ENCODE data around the gene COQ9.

COQ9 gene

DNA sequence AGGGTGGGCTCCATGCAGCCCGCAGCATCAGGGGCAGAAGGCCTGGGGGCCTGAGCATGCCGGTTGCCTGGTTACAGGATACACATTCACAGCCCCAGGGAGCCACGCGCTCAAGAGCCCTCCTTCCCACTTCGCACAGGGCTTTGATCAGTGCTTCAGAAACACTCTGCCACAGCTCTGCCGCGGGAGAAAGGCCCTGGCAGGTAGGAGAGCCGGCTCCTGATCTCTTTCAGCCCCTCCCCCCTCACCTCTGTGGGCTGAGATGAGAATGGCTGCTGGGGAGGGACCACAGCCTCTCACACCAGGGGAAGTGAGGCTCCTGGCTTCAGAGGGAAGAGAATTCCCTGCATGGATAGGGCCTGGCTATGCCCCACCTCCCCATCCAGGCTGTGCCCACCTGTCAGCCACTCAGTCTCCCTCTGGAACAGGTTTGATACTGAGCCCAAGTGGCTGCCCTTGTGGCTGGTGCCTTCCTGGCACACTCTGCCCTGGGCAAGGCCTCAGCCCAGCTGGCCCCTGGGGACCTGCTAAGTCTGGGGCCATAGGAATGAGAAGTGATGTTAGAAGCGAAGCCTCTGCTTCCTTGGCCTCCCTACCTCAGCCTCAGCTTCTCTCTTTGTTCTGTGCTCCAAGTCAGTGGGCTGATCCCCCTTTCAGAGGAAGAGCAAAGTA is 30.4 kb downstream of the COQ9 start:
- DNase-seq = no peak
- H3K9ac ChIP-seq (ENCODE audit: low read depth, low read length) = no peak overlapping the region

DNA sequence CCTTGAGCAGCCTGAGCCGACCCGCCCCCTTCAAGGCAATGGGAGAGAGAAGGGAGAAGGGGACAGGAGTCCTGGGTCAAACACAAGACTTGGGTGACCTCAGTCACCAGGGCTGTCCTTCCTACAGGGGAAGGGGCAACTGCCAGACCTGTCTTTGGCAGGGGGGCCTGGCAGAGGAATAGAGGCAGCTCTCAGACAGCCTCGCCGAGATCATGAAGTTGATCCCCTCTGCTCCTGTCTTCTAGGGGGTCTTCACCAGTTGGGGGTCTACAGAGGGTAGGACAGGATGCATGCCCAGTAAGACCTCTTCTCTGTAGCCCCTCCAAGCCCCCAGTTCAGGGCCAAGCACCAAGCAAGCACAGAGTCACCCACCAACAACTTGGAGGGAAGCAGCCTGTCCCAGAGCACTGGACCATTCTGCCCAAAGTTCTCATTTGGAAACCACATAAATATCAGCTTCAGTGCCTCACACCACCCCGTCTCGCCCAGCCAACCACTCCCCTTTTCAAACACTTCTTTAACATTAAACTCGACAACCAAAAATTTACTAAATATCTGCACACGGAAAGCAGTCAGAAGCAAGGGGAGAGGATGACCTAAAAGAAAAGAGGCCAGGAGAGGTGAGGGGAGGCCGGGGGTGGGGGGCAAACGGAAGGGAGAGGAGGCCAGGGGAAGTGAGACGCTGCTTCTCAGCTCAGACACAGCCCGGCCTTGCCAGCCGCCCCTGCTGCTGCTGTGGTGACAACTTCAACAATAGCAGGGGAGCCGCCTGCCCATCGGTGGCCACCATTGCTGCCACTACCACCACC is 31.3 kb downstream of the COQ9 start:
- TF ChIP-seq, protein P1, sequence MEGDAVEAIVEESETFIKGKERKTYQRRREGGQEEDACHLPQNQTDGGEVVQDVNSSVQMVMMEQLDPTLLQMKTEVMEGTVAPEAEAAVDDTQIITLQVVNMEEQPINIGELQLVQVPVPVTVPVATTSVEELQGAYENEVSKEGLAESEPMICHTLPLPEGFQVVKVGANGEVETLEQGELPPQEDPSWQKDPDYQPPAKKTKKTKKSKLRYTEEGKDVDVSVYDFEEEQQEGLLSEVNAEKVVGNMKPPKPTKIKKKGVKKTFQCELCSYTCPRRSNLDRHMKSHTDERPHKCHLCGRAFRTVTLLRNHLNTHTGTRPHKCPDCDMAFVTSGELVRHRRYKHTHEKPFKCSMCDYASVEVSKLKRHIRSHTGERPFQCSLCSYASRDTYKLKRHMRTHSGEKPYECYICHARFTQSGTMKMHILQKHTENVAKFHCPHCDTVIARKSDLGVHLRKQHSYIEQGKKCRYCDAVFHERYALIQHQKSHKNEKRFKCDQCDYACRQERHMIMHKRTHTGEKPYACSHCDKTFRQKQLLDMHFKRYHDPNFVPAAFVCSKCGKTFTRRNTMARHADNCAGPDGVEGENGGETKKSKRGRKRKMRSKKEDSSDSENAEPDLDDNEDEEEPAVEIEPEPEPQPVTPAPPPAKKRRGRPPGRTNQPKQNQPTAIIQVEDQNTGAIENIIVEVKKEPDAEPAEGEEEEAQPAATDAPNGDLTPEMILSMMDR (IDR thresholded peaks at IDR 0.05; ENCODE audit: borderline replicate concordance, extremely low read depth, low read length, poor library complexity, severe bottlenecking) = no peak
- TF ChIP-seq EZH2 (IDR thresholded peaks at IDR 0.05; ENCODE audit: borderline replicate concordance, low read depth, low read length, severe bottlenecking) = no peak
- H3K4me3 ChIP-seq (ENCODE audit: low read depth in 1 of 2, low read length in 2 of 2) = no peak overlapping the region
- no peak overlapping the region for H2AFZ ChIP-seq (ENCODE audit: low read depth, low read length)
- no peak overlapping the region for H3K4me2 ChIP-seq (ENCODE audit: insufficient read depth, low read length)
- ATAC-seq (ENCODE audit: insufficient read depth, low read depth) (no peak), DNase-seq (no peak)
- H3K9ac ChIP-seq (ENCODE audit: low read depth, low read length) = no peak overlapping the region
- H3K79me2 ChIP-seq (ENCODE audit: insufficient read depth, low read length) = no peaks in the 10 kb centered on the region
- no peaks in the 10 kb centered on the region for H3K36me3 ChIP-seq (ENCODE audit: insufficient read depth, low read length)
- H3K27me3 ChIP-seq (ENCODE audit: insufficient read depth, low read length, poor library complexity) = no peaks in the 10 kb centered on the region
- H3K9me3 ChIP-seq (ENCODE audit: insufficient read depth, low read length, severe bottlenecking) = no peaks in the 10 kb centered on the region
- no peaks in the 10 kb centered on the region for H3K4me1 ChIP-seq (ENCODE audit: insufficient read depth, low read length)
- no peak overlapping the region for H3K27ac ChIP-seq (ENCODE audit: low read length)
- no peaks in the 10 kb centered on the region for H4K20me1 ChIP-seq (ENCODE audit: insufficient read depth, low read length)

More for the DNA sequence above, 30.4 kb downstream of the COQ9 start:
- no peaks in the 10 kb centered on the region for H3K27me3 ChIP-seq (ENCODE audit: insufficient read depth, low read length, poor library complexity)
- ATAC-seq (ENCODE audit: insufficient read depth, low read depth) = no peak
- peaks cover 2% of the 10 kb centered on the region for H4K20me1 ChIP-seq (ENCODE audit: insufficient read depth, low read length)
- no peak overlapping the region for H3K27ac ChIP-seq (ENCODE audit: low read length)
- H3K4me1 ChIP-seq (ENCODE audit: insufficient read depth, low read length) = no peaks in the 10 kb centered on the region
- no peak overlapping the region for H3K4me2 ChIP-seq (ENCODE audit: insufficient read depth, low read length)
- H3K36me3 ChIP-seq (ENCODE audit: insufficient read depth, low read length) = peaks cover 6% of the 10 kb centered on the region
- TF ChIP-seq EZH2 (IDR thresholded peaks at IDR 0.05; ENCODE audit: borderline replicate concordance, low read depth, low read length, severe bottlenecking) = no peak
- TF ChIP-seq, protein P1 (IDR thresholded peaks at IDR 0.05; ENCODE audit: borderline replicate concordance, extremely low read depth, low read length, poor library complexity, severe bottlenecking) = no peak
- H3K4me3 ChIP-seq (ENCODE audit: low read depth in 1 of 2, low read length in 2 of 2) = no peak overlapping the region
- H3K9me3 ChIP-seq (ENCODE audit: insufficient read depth, low read length, severe bottlenecking) = no peaks in the 10 kb centered on the region
- no peaks in the 10 kb centered on the region for H3K79me2 ChIP-seq (ENCODE audit: insufficient read depth, low read length)
- no peak overlapping the region for H2AFZ ChIP-seq (ENCODE audit: low read depth, low read length)

DNA sequence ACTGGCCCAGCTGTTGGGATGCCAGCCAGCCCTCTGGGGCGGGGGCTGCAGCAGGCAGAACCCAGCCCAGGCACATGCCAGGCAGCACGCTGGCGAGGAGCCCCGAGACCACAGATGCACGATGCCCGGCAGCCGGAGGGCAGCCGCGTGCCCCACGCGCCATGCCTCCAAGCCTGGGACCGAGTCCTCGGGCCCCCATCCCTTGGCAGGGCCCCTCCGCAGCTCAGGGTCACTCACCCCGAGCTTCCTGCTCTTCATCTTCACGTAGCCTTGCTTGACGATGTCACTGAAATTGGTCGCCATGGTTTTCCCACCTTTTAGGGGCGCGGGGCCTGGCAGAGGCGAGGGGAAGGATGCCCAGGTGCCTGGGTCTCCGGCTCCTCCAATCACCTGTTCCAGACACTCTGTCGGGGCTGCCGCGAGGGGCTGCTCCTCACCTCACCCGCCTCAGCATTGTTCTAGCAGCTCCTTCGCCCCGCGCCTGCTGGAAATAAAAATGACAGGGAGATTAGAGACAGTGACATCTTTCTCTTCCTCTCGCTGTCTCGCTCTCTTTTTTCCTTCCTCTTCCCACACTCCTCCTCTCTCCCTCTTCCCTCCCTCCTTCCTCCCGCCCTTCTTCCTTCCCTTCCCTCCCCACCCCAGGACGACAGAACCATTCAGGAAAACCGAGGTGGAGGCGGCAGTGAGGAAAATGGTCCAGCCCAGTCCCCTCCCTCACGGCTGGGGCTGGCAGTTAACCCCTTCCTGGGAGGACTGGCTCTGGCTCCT is 32.1 kb downstream of the COQ9 start:
- H3K27me3 ChIP-seq (ENCODE audit: insufficient read depth, low read length, poor library complexity) = no peaks in the 10 kb centered on the region

More for the DNA sequence above, 32.1 kb downstream of the COQ9 start:
- H3K4me2 ChIP-seq (ENCODE audit: insufficient read depth, low read length) = no peak overlapping the region
- H3K27ac ChIP-seq (ENCODE audit: low read length) = no peak overlapping the region
- H3K9me3 ChIP-seq (ENCODE audit: insufficient read depth, low read length, severe bottlenecking) = no peaks in the 10 kb centered on the region
- H3K4me3 ChIP-seq (ENCODE audit: low read depth in 1 of 2, low read length in 2 of 2) = no peak overlapping the region
- no peak overlapping the region for H2AFZ ChIP-seq (ENCODE audit: low read depth, low read length)
- no peaks in the 10 kb centered on the region for H3K4me1 ChIP-seq (ENCODE audit: insufficient read depth, low read length)
- TF ChIP-seq, protein P1 (IDR thresholded peaks at IDR 0.05; ENCODE audit: borderline replicate concordance, extremely low read depth, low read length, poor library complexity, severe bottlenecking) = no peak
- no peak for TF ChIP-seq EZH2 (IDR thresholded peaks at IDR 0.05; ENCODE audit: borderline replicate concordance, low read depth, low read length, severe bottlenecking)
- DNase-seq (no peak), ATAC-seq (ENCODE audit: insufficient read depth, low read depth) (no peak)
- H3K9ac ChIP-seq (ENCODE audit: low read depth, low read length) = no peak overlapping the region
- H3K79me2 ChIP-seq (ENCODE audit: insufficient read depth, low read length) = no peaks in the 10 kb centered on the region
- no peaks in the 10 kb centered on the region for H3K36me3 ChIP-seq (ENCODE audit: insufficient read depth, low read length)
- H4K20me1 ChIP-seq (ENCODE audit: insufficient read depth, low read length) = 0 out of 2 replicates have a peak, but pooled peaks cover 3% of the 10 kb centered on the region

Data from DND-41 (cell line).